Measurements from ENCODE around the gene SIM2. TPM values are rescaled to one million over a fixed set of nuclear protein-coding genes. Genes with fewer than 3 reads are reported as not detected.

The SIM2 gene
- total and polyA plus RNA-seq, 2 of the 13 experiments (the other 11 are each of a cell fraction or from before 2014, with no cell fraction given): 0.36 to 0.53 TPM

GRCh38 chr21:36681117-36681631 is 17.7 kb upstream of the SIM2 start (continued):
- TF ChIP-seq ZNF496 (CRISPR knock-in tag; IDR thresholded peaks at IDR 0.05; ENCODE audit: insufficient replicate concordance) (no peak), ZNF12 (CRISPR knock-in tag; IDR thresholded peaks at IDR 0.05) (no peak), BHLHE40 (IDR thresholded peaks at IDR 0.05; ENCODE audit: low read length) (no peak), ZBTB26 (CRISPR knock-in tag; IDR thresholded peaks at IDR 0.05; ENCODE audit: borderline replicate concordance) (no peak)

- no peak for FAIRE-seq
- 3% methylated on average over 2 of the region's 2 CpGs for WGBS (ENCODE audit: low lambda C conversion rate)
- no TSS peak for BruUV-seq (replicated peaks)
- TF ChIP-seq KAT8 (CRISPR knock-in tag; IDR thresholded peaks at IDR 0.05) (no peak), ZNF7 (CRISPR knock-in tag; IDR thresholded peaks at IDR 0.05) (no peak), ZBED4 (CRISPR knock-in tag; IDR thresholded peaks at IDR 0.05; ENCODE audit: borderline replicate concordance) (no peak), PCBP2 (optimal IDR thresholded peaks at IDR 0.05; ENCODE audit: low read depth, low read length, poor library complexity, severe bottlenecking) (no peak), WIZ (CRISPR knock-in tag; IDR thresholded peaks at IDR 0.05) (no peak)
- Histone ChIP-seq H3K9ac (ENCODE audit: insufficient read depth, low read depth, low read length) (no peak overlapping the region), H2AFZ (ENCODE audit: low read length) (no peak overlapping the region), H4K20me1 (ENCODE audit: insufficient read depth, low read length) (no peaks in the 10 kb centered on the region), H3K4me2 (ENCODE audit: low read depth, low read length) (no peak overlapping the region), H3K4me1 (ENCODE audit: insufficient read depth, low read length) (no peaks in the 10 kb centered on the region), H3K9me3 (ENCODE audit: low read length) (peaks cover 18% of the 10 kb centered on the region), H3K27ac (ENCODE audit: extremely low read length, insufficient read depth, low read length) (no peak overlapping the region), H3K79me2 (ENCODE audit: insufficient read depth, low read length) (no peaks in the 10 kb centered on the region), H3K36me3 (replicated peaks in 1 of 2; ENCODE audit: control insufficient read depth in 1 of 2, insufficient read depth in 2 of 2, low read length in 2 of 2) (no peaks in the 10 kb centered on the region), H3K27me3 (ENCODE audit: control insufficient read depth in 1 of 2, insufficient read depth in 2 of 2, low read length in 2 of 2) (peaks cover 3 to 36% of the 10 kb centered on the region in 2 experiments; a peak in 4 of 5 replicates), H3K4me3 (replicated peaks in 1 of 3; ENCODE audit: insufficient read depth in 1 of 3, low read depth in 2 of 3, low read length in 3 of 3) (no peak overlapping the region)
- CTCF ChIA-PET (ENCODE audit: low intra/inter-chr PET ratio, low total read pairs): no interaction called here
- POLR2A ChIA-PET: no interaction called here
- ATAC-seq: no peak
- intact Hi-C loops (cut with micrococcal nuclease; ENCODE audit: unreplicated experiment) (no loop called here), in situ Hi-C loops (cut with HindIII; ENCODE audit: extremely low pct_ligation_motif_present, low pct_unique_long_range_greater_than_20kb) (no loop called here)
- DNase-seq (ENCODE audit: low spot score): no peak
Observed at GRCh38 chr21:36684957-36685714, 13.8 kb upstream of the SIM2 start.

All from HepG2 (cell line).